SKM-1 (cell line): ENCODE results near the gene LCA5.
"Not testable (repeated sequence)": the region's sequence is repeated elsewhere in the genome, so short reads cannot be mapped to it uniquely, and the experiment has no call there.

Source experiments
- DNase-seq: peaks from one replicate; lab custom pipeline; 2025; ENCODE audit not compliant: unreplicated experiment; lab: John Stamatoyannopoulos, UW

LCA5 gene

GRCh38 chr6:79538106-79538971 lies 1.1 kb upstream of the LCA5 start:
- no peak for DNase-seq

- no peak for DNase-seq
These were observed 661 bp downstream of the LCA5 start for GRCh38 chr6:79536585-79536953.

GRCh38 chr6:79529567-79529966 lies 7.7 kb downstream of the LCA5 start:
- not testable (repeated sequence) for DNase-seq

- DNase-seq, result no peak
These were observed 10.3 kb downstream of the LCA5 start for GRCh38 chr6:79526897-79527296.

- no peak for DNase-seq
These were observed 11.7 kb downstream of the LCA5 start for GRCh38 chr6:79525272-79526100.

- no peak for DNase-seq
These were observed 13.2 kb downstream of the LCA5 start for GRCh38 chr6:79524065-79524464.

- no peak for DNase-seq
These were observed 14.6 kb downstream of the LCA5 start for GRCh38 chr6:79522609-79523008.

GRCh38 chr6:79520534-79520933 lies 16.7 kb downstream of the LCA5 start:
- no peak for DNase-seq

GRCh38 chr6:79518842-79519241 lies 18.4 kb downstream of the LCA5 start:
- DNase-seq, result no peak

GRCh38 chr6:79515436-79515835 lies 21.8 kb downstream of the LCA5 start:
- no peak for DNase-seq

- no peak for DNase-seq
These were observed 24.1 kb downstream of the LCA5 start for GRCh38 chr6:79513111-79513510.

- no peak for DNase-seq
These were observed 25.2 kb downstream of the LCA5 start for GRCh38 chr6:79512014-79512413.

- DNase-seq, result no peak
These were observed 26.5 kb downstream of the LCA5 start for GRCh38 chr6:79510707-79511106.

- DNase-seq, result no peak
These were observed 31.0 kb downstream of the LCA5 start for GRCh38 chr6:79506251-79506650.

- no peak for DNase-seq
These were observed 32.9 kb downstream of the LCA5 start for GRCh38 chr6:79504372-79504771.

- no peak for DNase-seq
These were observed 38.4 kb downstream of the LCA5 start for GRCh38 chr6:79498842-79499241.

- no peak for DNase-seq
These were observed 42.0 kb downstream of the LCA5 start for GRCh38 chr6:79495246-79495645.

- DNase-seq, result no peak
These were observed 42.4 kb downstream of the LCA5 start for GRCh38 chr6:79494841-79495240.

- no peak for DNase-seq
These were observed 66.5 kb downstream of the LCA5 start for GRCh38 chr6:79470728-79471127.

- no peak for DNase-seq
These were observed 67.6 kb downstream of the LCA5 start for GRCh38 chr6:79469376-79470246.

GRCh38 chr6:79468587-79468986 lies 68.6 kb downstream of the LCA5 start:
- no peak for DNase-seq
